Stomach (tissue), 9 donors: ENCODE measurements around the gene F12. TPM values are rescaled to one million over a fixed set of nuclear protein-coding genes. Genes with fewer than 3 reads are reported as not detected.
A peak's percentile ranks its signal among the peaks of the same experiment; 100 is the strongest.

Experiments
- DNase-seq, 2 donors: peaks; one replicate each; pipeline versions ENCODE4 v3.0.0 to v3.0.0-alpha.2; 2013 to 2019
- H3K27ac ChIP-seq, 5 donors: fragments of 200-600 bp in 4 of 5; sonication (generic) in 4 of 5; one replicate each; pipeline ENCODE4 v1.5.1; 2013 to 2019; ENCODE audit warnings: mild to moderate bottlenecking in 1 of 5, moderate library complexity in 1 of 5
- H3K27me3 ChIP-seq, 3 donors: fragments of 200-600 bp; sonication (generic); one replicate each; pipeline ENCODE4 v1.5.1; 2017 to 2019; ENCODE audit warnings: mixed run types in 1 of 3
- H3K36me3 ChIP-seq, 4 donors: fragments of 200-600 bp; sonication (generic); 1 replicate in 3 of 4; 2 replicates in 1 of 4; pipeline ENCODE4 v1.5.1; 2016 to 2019
- H3K4me1 ChIP-seq, 4 donors: fragments of 200-600 bp; sonication (generic); one replicate each; pipeline ENCODE4 v1.5.1; 2016 to 2019
- H3K4me3 ChIP-seq, 4 donors: fragments of 200-600 bp; sonication (generic) in 3 of 4; one replicate each; pipeline ENCODE4 v1.5.1; 2016 to 2019; ENCODE audit warnings: mild to moderate bottlenecking in 1 of 4
- H3K9me3 ChIP-seq, 4 donors: fragments of 200-600 bp; sonication (generic); one replicate each; pipeline ENCODE4 v1.5.1; 2016 to 2019
- CTCF ChIP-seq, 7 experiments: fragments of 450-650 bp in 4 of 7; fragments of 200-600 bp in 3 of 7; sonication (generic) in 3 of 7; IDR thresholded peaks; one replicate each; pipeline ENCODE4 v1.5.1; 2016 to 2019; ENCODE audit warnings: antibody characterized with exemption in 7 of 7, control low read depth in 2 of 7, mild to moderate bottlenecking in 1 of 7
- EP300 ChIP-seq: sonication (generic); formaldehyde crosslinking; IDR thresholded peaks from one replicate; pipeline ENCODE4 v1.6.1; 2017; ENCODE audit warnings: antibody characterized with exemption
- POLR2A ChIP-seq, 4 donors: fragments of 450-650 bp; IDR thresholded peaks; one replicate each; pipeline ENCODE4 v1.6.1; 2016; ENCODE audit warnings: antibody characterized with exemption in 4 of 4, control low read depth in 2 of 4, mild to moderate bottlenecking in 1 of 4, moderate library complexity in 1 of 4
- POLR2AphosphoS5 ChIP-seq, 3 donors: sonication (generic); formaldehyde crosslinking; IDR thresholded peaks; one replicate each; pipeline ENCODE4 v1.6.1; 2016; ENCODE audit warnings: antibody characterized with exemption in 3 of 3
- whole genome bisulfite sequencing, 5 donors: extraction: QIAGEN DNeasy Blood & Tissue Kit in 3 of 5; methylation state at CpG; one replicate each; pipeline versions ENCODE4 v1.1.5 to v1.1.7; 2013 to 2018; 5-methylcytosine and 5-hydroxymethylcytosine counted together
- intact Hi-C: fragments of 100-400 bp; cut with DNase I; formaldehyde crosslinking; loops from one replicate; pipeline ENCODE4 v1.15.1; 2023; ENCODE audit warnings: low total_unique reads
- polyA plus RNA-seq, 3 donors: library from polyadenylated mRNA; stranded (reverse); fragments of 200-250 nt; gene quantifications; one replicate each; pipeline ENCODE4 v1.2.3, GENCODE V29; 2013
- total RNA-seq, 5 donors: library from RNA; depleted of rRNA; stranded (reverse); fragments of >200 nt; gene quantifications; one replicate each; pipeline versions ENCODE4 v1.1.0 to v1.2.3, GENCODE V29; 2014 to 2016
- donor health status: healthy with polysubstance abuse.
- donor health status: Bipolar disorder and iron deficiency.
- donor health status: healthy.

The F12 gene
- total and polyA plus RNA-seq, 8 donors = 0.50 to 68.3 (median 33.0) TPM; not detected in 4

GRCh38 chr5:177447611-177448243, 38.4 kb upstream of the F12 start:
- DNase-seq = peak; percentile 54 to 81
- TF ChIP-seq POLR2AphosphoS5 (IDR thresholded peaks at IDR 0.05) (peak in 1 of 3 donors; percentile 40), EP300 (no peak), CTCF (IDR thresholded peaks at IDR 0.05) (no peak)
- WGBS, 5 donors = 4 to 14% (median 7%) methylated on average over 9 to 23 of the region's 23 CpGs
- Histone ChIP-seq H3K9me3 (no peaks in the 10 kb centered on the region), H3K27me3 (peaks cover 0 to 49% (median 12%) of the 10 kb centered on the region in 3 donors), H3K27ac (peak overlapping the region in 1 of 5 donors; percentile 23), H3K4me3 (peak overlapping the region; percentile 58 to 75 (median 70)), H3K4me1 (peaks cover 23 to 34% (median 27%) of the 10 kb centered on the region in 4 donors), H3K36me3 (peaks cover 0 to 2% (median 2%) of the 10 kb centered on the region in 4 donors)
- intact Hi-C loops = no loop called here

GRCh38 chr5:177447066-177447610, 37.8 kb upstream of the F12 start:
- peak; percentile 46 to 91 for DNase-seq
- Histone ChIP-seq H3K4me1 (peaks cover 23 to 34% (median 27%) of the 10 kb centered on the region in 4 donors), H3K9me3 (no peaks in the 10 kb centered on the region), H3K27ac (peak overlapping the region in 4 of 5 donors; percentile 32 to 73 (median 56)), H3K4me3 (peak overlapping the region; percentile 58 to 75 (median 70)), H3K36me3 (peaks cover 0 to 8% (median 8%) of the 10 kb centered on the region in 4 donors), H3K27me3 (peaks cover 0 to 43% (median 12%) of the 10 kb centered on the region in 3 donors)
- 0 to 4% (median 1%) methylated on average over 3 to 50 of the region's 52 CpGs for WGBS, 5 donors
- TF ChIP-seq EP300 (no peak), POLR2AphosphoS5 (IDR thresholded peaks at IDR 0.05) (no peak), POLR2A (IDR thresholded peaks at IDR 0.05) (no peak), CTCF (IDR thresholded peaks at IDR 0.05) (no peak)
- intact Hi-C loops = no loop called here

GRCh38 chr5:177446200-177447065, 37.1 kb upstream of the F12 start, which contains the start of gene PRR7:
Gene PRR7 (plus strand): TSS chr5:177446814. CDS start chr5:177455068, 8,254 bp downstream.
- Histone ChIP-seq H3K27me3 (peaks cover 0 to 42% (median 12%) of the 10 kb centered on the region in 3 donors), H3K9me3 (no peaks in the 10 kb centered on the region), H3K27ac (peak within 1 kb of the TSS; percentile 32 to 73 (median 46)), H3K36me3 (peaks cover 6 to 15% (median 15%) of the 10 kb centered on the region in 4 donors), H3K4me3 (peak within 1 kb of the TSS; percentile 58 to 75 (median 70)), H3K4me1 (peaks cover 23 to 34% (median 27%) of the 10 kb centered on the region in 4 donors)
- no peak for TF ChIP-seq EP300
- TF ChIP-seq POLR2AphosphoS5 (IDR thresholded peaks at IDR 0.05) = peak in 1 of 3 donors; percentile 17
- DNase-seq = peak; percentile 66 to 90
- intact Hi-C loops = no loop called here
- 0 to 1% (median 0%) methylated on average over 11 to 76 of the region's 89 CpGs for WGBS, 5 donors

GRCh38 chr5:177445917-177446199, 36.5 kb upstream of the F12 start:
- WGBS, 5 donors = 4 to 7% (median 5%) methylated on average over 8 of the region's 8 CpGs
- no peak for DNase-seq
- Histone ChIP-seq H3K27ac (peak overlapping the region in 3 of 5 donors; percentile 34 to 73 (median 66)), H3K27me3 (peaks cover 0 to 42% (median 12%) of the 10 kb centered on the region in 3 donors), H3K9me3 (no peaks in the 10 kb centered on the region), H3K4me3 (peak overlapping the region; percentile 58 to 75 (median 70)), H3K36me3 (peaks cover 11 to 21% (median 21%) of the 10 kb centered on the region in 4 donors), H3K4me1 (peaks cover 23 to 34% (median 27%) of the 10 kb centered on the region in 4 donors)
- TF ChIP-seq POLR2A (IDR thresholded peaks at IDR 0.05) (no peak), POLR2AphosphoS5 (IDR thresholded peaks at IDR 0.05) (no peak), EP300 (no peak), CTCF (IDR thresholded peaks at IDR 0.05) (no peak)
- intact Hi-C loops = no loop called here
